DOHH2 (cell line): Measurements from ENCODE around the gene PRKN.

Experiments
- H3F3A ChIP-seq: fragments of 200-600 bp; sonication (generic), shearing (Covaris generic); 2 replicates; pipeline ENCODE4 v1.6.0; 2016; ENCODE audit warnings: antibody characterized with exemption, mild to moderate bottlenecking; ENCODE audit not compliant: control insufficient read depth, insufficient read depth
- H3K27ac ChIP-seq: fragments of 200-600 bp; sonication (generic); 2 replicates; pipeline ENCODE4 v1.5.1; 2014; ENCODE audit warnings: low read depth, mild to moderate bottlenecking, low read length, moderate library complexity
- H3K27me3 ChIP-seq: fragments of 200-600 bp; sonication (generic); 2 replicates; pipeline ENCODE4 v1.6.1; 2014; ENCODE audit warnings: mild to moderate bottlenecking, low read length, mixed read lengths; ENCODE audit not compliant: control insufficient read depth
- H3K36me3 ChIP-seq: fragments of 200-600 bp; sonication (generic); 2 replicates; pipeline ENCODE4 v1.6.1; 2014; ENCODE audit warnings: mild to moderate bottlenecking, low read length, moderate library complexity, mixed read lengths; ENCODE audit not compliant: control insufficient read depth
- H3K4me1 ChIP-seq: fragments of 200-600 bp; sonication (generic); 2 replicates; pipeline ENCODE4 v1.6.1; 2014; ENCODE audit warnings: mild to moderate bottlenecking, low read length, mixed read lengths; ENCODE audit not compliant: control insufficient read depth
- H3K4me2 ChIP-seq: fragments of 200-600 bp; sonication (generic); 2 replicates; pipeline ENCODE4 v1.6.0; 2014; ENCODE audit warnings: mild to moderate bottlenecking, low read length, moderate library complexity
- H3K4me3 ChIP-seq: fragments of 200-600 bp; sonication (generic); 2 replicates; pipeline ENCODE4 v1.5.1; 2014; ENCODE audit warnings: mild to moderate bottlenecking, low read length, mixed read lengths
- H3K79me2 ChIP-seq: fragments of 200-600 bp; sonication (generic); 2 replicates; pipeline ENCODE4 v1.6.1; 2014; ENCODE audit warnings: mild to moderate bottlenecking, low read length, mixed read lengths; ENCODE audit not compliant: control insufficient read depth
- H3K9me2 ChIP-seq: fragments of 200-600 bp; sonication (generic); replicated peaks from 2 replicates; pipeline ENCODE4 v1.6.1; 2014; ENCODE audit warnings: mild to moderate bottlenecking, low read length, mixed read lengths; ENCODE audit not compliant: control insufficient read depth
- H3K9me3 ChIP-seq: fragments of 200-600 bp; sonication (generic); 2 replicates; pipeline ENCODE4 v1.6.1; 2014; ENCODE audit warnings: antibody characterized with exemption, low read length, mixed read lengths; ENCODE audit not compliant: control insufficient read depth, insufficient read depth
- H4K20me1 ChIP-seq: fragments of 200-600 bp; sonication (generic); 2 replicates; pipeline ENCODE4 v1.6.0; 2014; ENCODE audit warnings: low read depth, mild to moderate bottlenecking, antibody characterized with exemption, low read length, moderate library complexity; ENCODE audit not compliant: control insufficient read depth, insufficient read depth
- CTCF ChIP-seq: fragments of 200-600 bp; sonication (generic); IDR thresholded peaks from one replicate; pipeline ENCODE4 v1.5.1; 2014; ENCODE audit warnings: antibody characterized with exemption, mild to moderate bottlenecking, low read depth, low read length; ENCODE audit not compliant: poor library complexity, severe bottlenecking
- EZH2phosphoT487 ChIP-seq: fragments of 200-600 bp; sonication (generic); IDR thresholded peaks from 2 replicates; pipeline ENCODE4 v1.6.1; 2017; ENCODE audit warnings: borderline replicate concordance, mild to moderate bottlenecking, antibody characterized with exemption, low read length, moderate library complexity, mixed read lengths

PRKN gene

GRCh38 chr6:162605881-162606280 lies 121.7 kb downstream of the PRKN start:
- no peak overlapping the region for H3K4me2 ChIP-seq

GRCh38 chr6:162603231-162604015 lies 124.1 kb downstream of the PRKN start:
- H3K4me3 ChIP-seq, result no peak overlapping the region
- H3K36me3 ChIP-seq, result no peaks in the 10 kb centered on the region
- H3K27ac ChIP-seq, result no peak overlapping the region
- H3K9me2 ChIP-seq, result no peaks in the 10 kb centered on the region
- no peaks in the 10 kb centered on the region for H4K20me1 ChIP-seq
- no peaks in the 10 kb centered on the region for H3K27me3 ChIP-seq
- H3K4me1 ChIP-seq, result no peaks in the 10 kb centered on the region
- no peaks in the 10 kb centered on the region for H3F3A ChIP-seq
- H3K4me2 ChIP-seq, result no peak overlapping the region
- no peaks in the 10 kb centered on the region for H3K9me3 ChIP-seq
- no peak for TF ChIP-seq CTCF
- no peak for TF ChIP-seq EZH2phosphoT487
- H3K79me2 ChIP-seq, result no peaks in the 10 kb centered on the region

More at GRCh38 chr6:162605881-162606280, 121.7 kb downstream of the PRKN start:
- H3K9me2 ChIP-seq, result no peaks in the 10 kb centered on the region
- H3K27ac ChIP-seq, result no peak overlapping the region
- no peaks in the 10 kb centered on the region for H4K20me1 ChIP-seq
- H3K4me1 ChIP-seq, result no peaks in the 10 kb centered on the region
- H3K4me3 ChIP-seq, result no peak overlapping the region
- H3K79me2 ChIP-seq, result no peaks in the 10 kb centered on the region
- no peaks in the 10 kb centered on the region for H3K9me3 ChIP-seq
- TF ChIP-seq EZH2phosphoT487 (no peak), CTCF (no peak)
- no peaks in the 10 kb centered on the region for H3K27me3 ChIP-seq
- no peaks in the 10 kb centered on the region for H3K36me3 ChIP-seq
- no peaks in the 10 kb centered on the region for H3F3A ChIP-seq

GRCh38 chr6:162602759-162603158 lies 124.8 kb downstream of the PRKN start:
- H4K20me1 ChIP-seq, result no peaks in the 10 kb centered on the region
- no peaks in the 10 kb centered on the region for H3K79me2 ChIP-seq
- no peaks in the 10 kb centered on the region for H3K27me3 ChIP-seq
- no peaks in the 10 kb centered on the region for H3K9me2 ChIP-seq
- no peaks in the 10 kb centered on the region for H3F3A ChIP-seq
- H3K4me2 ChIP-seq, result no peak overlapping the region
- no peak overlapping the region for H3K4me3 ChIP-seq
- no peaks in the 10 kb centered on the region for H3K36me3 ChIP-seq
- no peak overlapping the region for H3K27ac ChIP-seq
- TF ChIP-seq EZH2phosphoT487, result no peak
- TF ChIP-seq CTCF, result no peak
- H3K4me1 ChIP-seq, result no peaks in the 10 kb centered on the region
- H3K9me3 ChIP-seq, result no peaks in the 10 kb centered on the region
